PFSK-1 (cell line): ENCODE results near the gene ZNF503.

Source experiments
- FOXP2 ChIP-seq: optimal IDR thresholded peaks from 2 replicates; pipeline ENCODE3; 2011; ENCODE audit warnings: borderline replicate concordance, control low read depth, inconsistent platforms; ENCODE audit not compliant: insufficient read depth; ENCODE audit errors: extremely low read length, extremely low read depth
- POLR2AphosphoS5 ChIP-seq: IDR thresholded peaks from 2 replicates; pipeline ENCODE4 v1.6.1; 2012; ENCODE audit warnings: low read depth, mild to moderate bottlenecking, control low read depth, low read length, moderate library complexity
- REST ChIP-seq, 2 experiments: IDR thresholded peaks; 2 replicates each; pipeline versions ENCODE4 v1.6.1 to v1.8.0; 2011 to 2012; ENCODE audit warnings: low read depth in 2 of 2, low read length in 2 of 2, control low read depth in 1 of 2, inconsistent platforms in 1 of 2, mild to moderate bottlenecking in 1 of 2, moderate library complexity in 1 of 2; ENCODE audit not compliant: insufficient read depth in 1 of 2
- SIN3A ChIP-seq: IDR thresholded peaks from 2 replicates; pipeline ENCODE4 v1.6.1; 2012; ENCODE audit warnings: mild to moderate bottlenecking, low read length, moderate library complexity, borderline replicate concordance; ENCODE audit not compliant: insufficient read depth
- TAF1 ChIP-seq: IDR thresholded peaks from 2 replicates; pipeline ENCODE4 v1.6.1; 2012; ENCODE audit warnings: low read length, control low read depth, borderline replicate concordance; ENCODE audit not compliant: insufficient read depth

ZNF503 gene

GRCh38 chr10:75400163-75400770, 1.3 kb downstream of the ZNF503 start:
- TF ChIP-seq SIN3A (no peak), FOXP2 (no peak), REST (IDR thresholded peaks at IDR 0.05; ENCODE audit: insufficient read depth in 1 of 2, low read depth in 2 of 2, low read length in 2 of 2) (no peak), TAF1 (no peak), POLR2AphosphoS5 (no peak)

- TF ChIP-seq TAF1 (no peak), FOXP2 (no peak), SIN3A (no peak), REST (IDR thresholded peaks at IDR 0.05; ENCODE audit: insufficient read depth in 1 of 2, low read depth in 2 of 2, low read length in 2 of 2) (no peak), POLR2AphosphoS5 (no peak)
Measured at GRCh38 chr10:75399461-75400162, 2.0 kb downstream of the ZNF503 start.

- TF ChIP-seq SIN3A (no peak), TAF1 (no peak), POLR2AphosphoS5 (no peak), FOXP2 (no peak), REST (IDR thresholded peaks at IDR 0.05; ENCODE audit: insufficient read depth in 1 of 2, low read depth in 2 of 2, low read length in 2 of 2) (no peak)
Measured at GRCh38 chr10:75398692-75399460, 2.7 kb downstream of the ZNF503 start.

- TF ChIP-seq POLR2AphosphoS5, result no peak
- no peak for TF ChIP-seq TAF1
- TF ChIP-seq SIN3A, result no peak
- no peak for TF ChIP-seq REST (IDR thresholded peaks at IDR 0.05; ENCODE audit: insufficient read depth in 1 of 2, low read depth in 2 of 2, low read length in 2 of 2)
- no peak for TF ChIP-seq FOXP2
Measured at GRCh38 chr10:75398200-75398691, 3.3 kb downstream of the ZNF503 start.
